Measurements from ENCODE around the gene TUBGCP4.

Gene TUBGCP4

GRCh38 chr15:43440721-43441281 lies 69.9 kb downstream of the TUBGCP4 start:
- H3K4me1 ChIP-seq (ENCODE audit: control insufficient read depth, insufficient read depth, low read length) = no peaks in the 10 kb centered on the region
- CTCF ChIA-PET = interaction anchor here (0.5 to 1.9 kb wide), 7 partner anchors 20 to 336 kb away, joined by 3 to 21 read pairs (median 6); partner anchors contain the start of gene ELL3
- H3K36me3 ChIP-seq (ENCODE audit: control insufficient read depth in 2 of 2, insufficient read depth in 1 of 2, low read length in 2 of 2) = peaks cover 14 to 16% of the 10 kb centered on the region in 2 experiments; a peak in 2 of 3 replicates
- H3K4me3 ChIP-seq (ENCODE audit: low read depth, low read length) = no peak overlapping the region
- no peaks in the 10 kb centered on the region for H3K9me3 ChIP-seq (ENCODE audit: control insufficient read depth, insufficient read depth, low read depth, low read length)
- POLR2A ChIA-PET = no interaction called here
- H3K27ac ChIP-seq (ENCODE audit: extremely low read depth, low read depth, low read length) = no peak overlapping the region
- TF ChIP-seq CTCF (tag by site-specific recombination; IDR thresholded peaks at IDR 0.05) = 0 out of 2 replicates have a peak, but pooled peaks have one; percentile 32
- TF ChIP-seq ZSCAN23 (tag by site-specific recombination; IDR thresholded peaks at IDR 0.05) = 0 out of 2 replicates have a peak, but pooled peaks have one; percentile 30
- TF ChIP-seq PATZ1 (tag by site-specific recombination; IDR thresholded peaks at IDR 0.05) = peak; percentile 36; the same call in 1 of the 2 replicates
- peak; percentile 53; the same call in 1 of the 2 replicates for TF ChIP-seq ATF2 (tag by site-specific recombination; IDR thresholded peaks at IDR 0.05; ENCODE audit: low read depth)
- peak; percentile 90 for TF ChIP-seq ZNF629 (tag by site-specific recombination; IDR thresholded peaks at IDR 0.05)
- 0 out of 2 replicates have a peak, but pooled peaks have one; percentile 39 for TF ChIP-seq ZNF24 (tag by site-specific recombination; IDR thresholded peaks at IDR 0.05)
- TF ChIP-seq ZNF600 (tag by site-specific recombination; IDR thresholded peaks at IDR 0.05) = peak; percentile 70
- TF ChIP-seq ZNF521 (tag by site-specific recombination; IDR thresholded peaks at IDR 0.05) = no peak
- TF ChIP-seq ZBTB8A (tag by site-specific recombination; IDR thresholded peaks at IDR 0.05) = peak; percentile 44; the same call in 1 of the 2 replicates
- TF ChIP-seq ZNF692 (tag by site-specific recombination; IDR thresholded peaks at IDR 0.05) = peak; percentile 57
- TF ChIP-seq GLIS1 (tag by site-specific recombination; IDR thresholded peaks at IDR 0.05) = peak; percentile 68
- TF ChIP-seq ZNF473 (tag by site-specific recombination; IDR thresholded peaks at IDR 0.05) = no peak
- TF ChIP-seq ZBTB21 (tag by site-specific recombination; IDR thresholded peaks at IDR 0.05) = peak; percentile 71; the same call in 1 of the 2 replicates
- TF ChIP-seq ZNF184 (tag by site-specific recombination; IDR thresholded peaks at IDR 0.05) = peak; percentile 46; the same call in 1 of the 2 replicates
- no peak for TF ChIP-seq SP3 (tag by site-specific recombination; IDR thresholded peaks at IDR 0.05)
- TF ChIP-seq TCF7L2 (IDR thresholded peaks at IDR 0.05; ENCODE audit: borderline replicate concordance, low read depth, low read length) = no peak
- 0 out of 2 replicates have a peak, but pooled peaks have one; percentile 35 for TF ChIP-seq ZNF391 (tag by site-specific recombination; IDR thresholded peaks at IDR 0.05; ENCODE audit: borderline replicate concordance, low read depth)
- no peak for TF ChIP-seq ZNF544 (tag by site-specific recombination; IDR thresholded peaks at IDR 0.05)
- no peak for TF ChIP-seq ZNF266 (tag by site-specific recombination; IDR thresholded peaks at IDR 0.05; ENCODE audit: low read depth)
- peak; percentile 76 for TF ChIP-seq PRDM1 (tag by site-specific recombination; IDR thresholded peaks at IDR 0.05)
- TF ChIP-seq ZSCAN18 (tag by site-specific recombination; IDR thresholded peaks at IDR 0.05) = no peak
- no peak for TF ChIP-seq ZFHX2 (tag by site-specific recombination; conservative IDR thresholded peaks at IDR 0.05)
- no peak for TF ChIP-seq AEBP2 (tag by site-specific recombination; IDR thresholded peaks at IDR 0.05; ENCODE audit: borderline replicate concordance)
- no peak for TF ChIP-seq INSM2 (tag by site-specific recombination; IDR thresholded peaks at IDR 0.05)

Measured in HEK293 (cell line).